H9 (cell line): ENCODE data around the gene BACE2. TPM values are rescaled to one million over a fixed set of nuclear protein-coding genes. Genes with fewer than 3 reads are reported as not detected.

Experiments used
- DNase-seq: peaks from one replicate; pipeline ENCODE4 v3.0.0-alpha.2; 2017
- H2AFZ ChIP-seq: one replicate; pipeline ENCODE4 v1.6.1; 2013; ENCODE audit warnings: mild to moderate bottlenecking, low read length, control low read depth, moderate library complexity
- H2AK5ac ChIP-seq: 2 replicates; pipeline ENCODE4 v1.6.1; 2013; ENCODE audit warnings: low read length, control low read depth, mixed read lengths; ENCODE audit not compliant: insufficient read length
- H2BK120ac ChIP-seq: one replicate; pipeline ENCODE4 v1.6.1; 2013; ENCODE audit warnings: low read depth, mild to moderate bottlenecking, low read length, control low read depth, inconsistent platforms; ENCODE audit not compliant: poor library complexity, severe bottlenecking
- H2BK12ac ChIP-seq: 2 replicates; pipeline ENCODE4 v1.6.1; 2013; ENCODE audit warnings: low read length, control low read depth, mixed read lengths, low read depth; ENCODE audit not compliant: insufficient read length
- H2BK15ac ChIP-seq: 2 replicates; pipeline ENCODE4 v1.6.1; 2013; ENCODE audit warnings: low read depth, low read length, control low read depth
- H2BK20ac ChIP-seq: one replicate; pipeline ENCODE4 v1.6.1; 2013; ENCODE audit warnings: low read depth, mild to moderate bottlenecking, low read length, control low read depth, inconsistent platforms; ENCODE audit not compliant: poor library complexity, severe bottlenecking
- H2BK5ac ChIP-seq: 2 replicates; pipeline ENCODE4 v1.6.1; 2013; ENCODE audit warnings: low read length, control low read depth, mixed read lengths; ENCODE audit not compliant: insufficient read length
- H3K14ac ChIP-seq: 2 replicates; pipeline ENCODE4 v1.6.1; 2013; ENCODE audit warnings: low read length, control low read depth; ENCODE audit not compliant: insufficient read depth
- H3K18ac ChIP-seq: 2 replicates; pipeline ENCODE4 v1.6.1; 2013; ENCODE audit warnings: low read depth, mild to moderate bottlenecking, mixed read lengths, low read length, control low read depth; ENCODE audit not compliant: insufficient read length
- H3K23ac ChIP-seq: 2 replicates; pipeline ENCODE4 v1.6.1; 2013; ENCODE audit warnings: low read length, control low read depth, mixed read lengths, low read depth; ENCODE audit not compliant: insufficient read length
- H3K23me2 ChIP-seq: 2 replicates; pipeline ENCODE4 v1.6.1; 2013; ENCODE audit warnings: low read depth, mild to moderate bottlenecking, mixed read lengths, low read length, control low read depth; ENCODE audit not compliant: insufficient read length, poor library complexity, severe bottlenecking
- H3K27ac ChIP-seq: 2 replicates; pipeline ENCODE4 v1.5.1; 2013; ENCODE audit warnings: low read length, control low read depth, mixed read lengths, low read depth; ENCODE audit not compliant: insufficient read length
- H3K27me3 ChIP-seq: 2 replicates; pipeline ENCODE4 v1.6.1; 2013; ENCODE audit warnings: low read length, control low read depth, inconsistent platforms; ENCODE audit not compliant: insufficient read depth
- H3K4ac ChIP-seq: 2 replicates; pipeline ENCODE4 v1.6.1; 2013; ENCODE audit warnings: low read depth, mild to moderate bottlenecking, control low read depth, inconsistent platforms, low read length, moderate library complexity
- H3K4me1 ChIP-seq: 2 replicates; pipeline ENCODE4 v1.6.1; 2013; ENCODE audit warnings: low read length, control low read depth, inconsistent platforms; ENCODE audit not compliant: insufficient read depth
- H3K4me2 ChIP-seq: 2 replicates; pipeline ENCODE4 v1.6.1; 2013; ENCODE audit warnings: low read length, control low read depth, mixed read lengths; ENCODE audit not compliant: insufficient read length, insufficient read depth
- H3K56ac ChIP-seq: 2 replicates; pipeline ENCODE4 v1.6.1; 2013; ENCODE audit warnings: low read depth, mild to moderate bottlenecking, mixed read lengths, low read length, control low read depth; ENCODE audit not compliant: insufficient read length
- H3K79me1 ChIP-seq: 2 replicates; pipeline ENCODE4 v1.6.1; 2013; ENCODE audit warnings: low read depth, mild to moderate bottlenecking, moderate library complexity, low read length, control low read depth, inconsistent platforms; ENCODE audit not compliant: insufficient read depth, poor library complexity, severe bottlenecking
- H3K79me2 ChIP-seq: 2 replicates; pipeline ENCODE4 v1.6.1; 2013; ENCODE audit warnings: low read length, control low read depth, inconsistent platforms; ENCODE audit not compliant: insufficient read depth
- H3K9ac ChIP-seq: 2 replicates; pipeline ENCODE4 v1.6.1; 2013; ENCODE audit warnings: low read length, control low read depth, mixed read lengths; ENCODE audit not compliant: insufficient read length; ENCODE audit errors: extremely low read depth
- H3K9me3 ChIP-seq: one replicate; pipeline ENCODE4 v1.6.1; 2013; ENCODE audit warnings: low read depth, low read length, inconsistent platforms; ENCODE audit not compliant: control insufficient read depth
- H3T11ph ChIP-seq: one replicate; pipeline ENCODE4 v1.6.1; 2013; ENCODE audit warnings: mild to moderate bottlenecking, low read length, control low read depth, inconsistent platforms
- H4K20me1 ChIP-seq: one replicate; pipeline ENCODE4 v1.6.1; 2013; ENCODE audit not compliant: control insufficient read depth, insufficient read length, insufficient read depth
- H4K5ac ChIP-seq: 2 replicates; pipeline ENCODE4 v1.6.1; 2013; ENCODE audit warnings: low read depth, mild to moderate bottlenecking, mixed read lengths, low read length, control low read depth; ENCODE audit not compliant: insufficient read length
- H4K8ac ChIP-seq: replicated peaks from 2 replicates; pipeline ENCODE4 v1.6.1; 2013; ENCODE audit warnings: low read length, control low read depth, mixed read lengths, low read depth; ENCODE audit not compliant: insufficient read length
- H4K91ac ChIP-seq: 2 replicates; pipeline ENCODE4 v1.6.1; 2013; ENCODE audit warnings: low read depth, mild to moderate bottlenecking, moderate library complexity, mixed read lengths, low read length, control low read depth; ENCODE audit not compliant: insufficient read length
- H3K27ac Mint-ChIP-seq, 3 experiments: 2 replicates in 2 of 3; 3 replicates in 1 of 3; pipeline ENCODE4 v1.8.0; 2020 to 2021; ENCODE audit warnings: mixed read lengths in 3 of 3, mild to moderate bottlenecking in 1 of 3, moderate library complexity in 1 of 3
- H3K27me3 Mint-ChIP-seq: 2 replicates; pipeline ENCODE4 v1.8.0; 2021; ENCODE audit warnings: low read depth, mild to moderate bottlenecking, moderate library complexity, mixed read lengths
- H3K36me3 Mint-ChIP-seq, 3 experiments: 2 replicates in 2 of 3; 3 replicates in 1 of 3; pipeline ENCODE4 v1.8.0; 2020 to 2021; ENCODE audit warnings: low read depth in 3 of 3, mixed read lengths in 3 of 3; ENCODE audit not compliant: insufficient read depth in 1 of 3
- H3K4me1 Mint-ChIP-seq, 2 experiments: 2 replicates each; pipeline ENCODE4 v1.8.0; 2020; ENCODE audit warnings: mixed read lengths in 2 of 2
- H3K4me3 Mint-ChIP-seq, 2 experiments: 2 replicates in 1 of 2; 3 replicates in 1 of 2; pipeline ENCODE4 v1.8.0; 2020 to 2021; ENCODE audit warnings: mild to moderate bottlenecking in 2 of 2, mixed read lengths in 2 of 2, moderate library complexity in 1 of 2
- H3K9me3 Mint-ChIP-seq, 2 experiments: 2 replicates in 1 of 2; 3 replicates in 1 of 2; pipeline ENCODE4 v1.8.0; 2020; ENCODE audit warnings: mild to moderate bottlenecking in 2 of 2, mixed read lengths in 2 of 2, moderate library complexity in 1 of 2
- CTCF ChIP-seq: fragments of 200-600 bp; sonication (generic); conservative IDR thresholded peaks from 3 replicates; pipeline ENCODE4 v1.8.0; 2021; ENCODE audit warnings: antibody characterized with exemption, mild to moderate bottlenecking
- WGBS: extraction: QIAGEN DNeasy Blood & Tissue Kit; methylation state at CpG from one replicate; pipeline ENCODE4 v1.1.7; 2013; ENCODE audit warnings: missing lambda C conversion rate, low lambda C conversion rate, mixed read lengths; ENCODE audit not compliant: insufficient read length; ENCODE audit errors: extremely low coverage; 5-methylcytosine and 5-hydroxymethylcytosine counted together
- total RNA-seq: library from RNA; stranded (reverse); gene quantifications from 2 replicates; pipeline ENCODE4 v1.2.1, GENCODE V29; 2021

BACE2 gene
- total RNA-seq, 1 experiment from 2014 or later = 8.0 TPM

GRCh38 chr21:41168391-41169257 lies 664 bp downstream of the BACE2 start:
- H2BK120ac ChIP-seq = no peak overlapping the region
- H2BK12ac ChIP-seq = no peak overlapping the region
- Mint-ChIP-seq H3K9me3 (no peaks in the 10 kb centered on the region), H3K4me3 (peak overlapping the region; percentile 58 to 84), H3K27me3 (peaks cover 56% of the 10 kb centered on the region), H3K4me1 (peaks cover 15 to 23% of the 10 kb centered on the region in 2 experiments), H3K27ac (no peak overlapping the region), H3K36me3 (no peaks in the 10 kb centered on the region; a peak in 2 of 7 replicates)
- H4K5ac ChIP-seq = no peak overlapping the region
- no peak overlapping the region for H3K4ac ChIP-seq
- no peak overlapping the region for H2BK15ac ChIP-seq
- H2BK5ac ChIP-seq = no peak overlapping the region
- no peak overlapping the region for H2BK20ac ChIP-seq
- peak overlapping the region; percentile 64 for H3K4me2 ChIP-seq
- H3K4me1 ChIP-seq = no peaks in the 10 kb centered on the region
- WGBS = no CpG with 5 or more reads among the region's 75 CpGs
- no peaks in the 10 kb centered on the region for H4K20me1 ChIP-seq
- no peak overlapping the region for H3K56ac ChIP-seq
- H3K23me2 ChIP-seq = peaks cover 7% of the 10 kb centered on the region
- H3K9ac ChIP-seq = no peak overlapping the region
- no peak overlapping the region for H2AFZ ChIP-seq
- H3K27me3 ChIP-seq = peaks cover 6% of the 10 kb centered on the region; the same call in 1 of the 2 replicates
- no peak overlapping the region for H3T11ph ChIP-seq
- no peak overlapping the region for H3K27ac ChIP-seq
- H3K79me2 ChIP-seq = no peaks in the 10 kb centered on the region
- no peak overlapping the region for H4K8ac ChIP-seq
- no peak overlapping the region for H3K18ac ChIP-seq
- H2AK5ac ChIP-seq = no peak overlapping the region
- TF ChIP-seq CTCF = no peak
- no peak overlapping the region for H4K91ac ChIP-seq
- no peak overlapping the region for H3K14ac ChIP-seq
- DNase-seq = peak; percentile 51
- no peak overlapping the region for H3K23ac ChIP-seq
- H3K9me3 ChIP-seq = no peaks in the 10 kb centered on the region
- no peaks in the 10 kb centered on the region for H3K79me1 ChIP-seq
